Measurements from ENCODE around the gene AAR2.

The AAR2 gene

GRCh38 chr20:36279776-36280175, 43.5 kb downstream of the AAR2 start:
- DNase-seq (ENCODE audit: low spot score): no peak

- DNase-seq (ENCODE audit: low spot score): no peak
Measured at GRCh38 chr20:36281785-36282380, 45.6 kb downstream of the AAR2 start.

DNA sequence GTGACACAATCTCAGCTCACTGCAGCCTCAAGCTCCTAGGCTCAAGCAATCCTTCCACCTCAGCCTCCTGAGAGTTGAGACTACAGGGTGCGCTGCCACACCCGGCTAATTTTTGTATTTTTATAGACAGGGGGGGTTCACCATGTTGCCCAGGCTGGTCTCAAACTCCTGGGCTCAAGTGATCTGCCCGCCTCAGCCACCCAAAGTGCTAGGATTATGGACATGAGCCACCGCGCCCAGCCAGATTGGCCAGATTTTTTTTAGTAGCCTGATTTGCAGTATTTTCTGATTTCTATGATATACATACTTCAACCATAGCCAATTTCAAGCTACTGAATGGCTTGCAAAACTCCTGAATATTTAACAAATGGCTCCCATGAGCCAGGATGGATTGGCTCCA, 48.5 kb downstream of the AAR2 start:
- no peak for DNase-seq (ENCODE audit: low spot score)

GRCh38 chr20:36285746-36286447, 49.6 kb downstream of the AAR2 start:
- no peak for DNase-seq (ENCODE audit: low spot score)

DNA sequence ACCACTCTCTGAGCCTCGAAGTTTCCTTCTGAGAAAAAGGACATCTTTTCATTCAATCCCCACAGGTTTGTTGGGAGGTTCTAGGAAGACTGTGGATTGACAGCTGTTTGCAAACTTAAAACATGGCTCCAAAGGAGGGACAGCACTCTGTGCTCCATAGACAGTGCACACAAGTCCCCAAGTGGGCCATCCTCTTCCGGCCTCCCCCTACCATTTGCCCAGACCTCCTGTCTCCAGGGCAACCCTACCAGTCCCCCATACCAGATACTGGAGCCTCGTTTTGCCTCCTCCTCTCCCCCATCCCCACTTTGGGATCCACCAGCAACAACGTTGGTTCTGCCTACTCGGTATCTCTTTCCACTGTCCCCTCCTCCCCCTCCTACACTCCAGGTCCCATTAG, 61.4 kb downstream of the AAR2 start:
- DNase-seq (ENCODE audit: low spot score): no peak

DNA sequence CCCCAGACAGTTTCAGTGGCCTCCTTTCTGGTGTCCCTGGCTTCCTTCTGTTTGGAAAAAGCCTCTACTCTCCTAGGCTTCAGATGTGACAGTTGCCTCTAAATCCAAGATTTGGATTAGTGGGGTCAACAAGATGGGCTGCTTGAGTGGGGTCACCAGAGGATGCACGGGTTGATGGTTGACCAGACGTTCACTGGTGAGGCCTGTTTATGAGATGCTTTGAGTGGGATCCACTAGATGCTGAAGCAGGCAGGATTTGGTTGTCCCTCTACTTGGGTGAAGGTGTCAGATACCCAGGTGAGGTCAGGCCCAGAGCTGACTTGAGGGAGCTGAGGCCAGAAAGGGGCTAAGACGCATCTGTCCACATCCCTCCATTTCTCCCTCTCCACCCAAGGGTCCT, 61.8 kb downstream of the AAR2 start:
- no peak for DNase-seq (ENCODE audit: low spot score)

DNA sequence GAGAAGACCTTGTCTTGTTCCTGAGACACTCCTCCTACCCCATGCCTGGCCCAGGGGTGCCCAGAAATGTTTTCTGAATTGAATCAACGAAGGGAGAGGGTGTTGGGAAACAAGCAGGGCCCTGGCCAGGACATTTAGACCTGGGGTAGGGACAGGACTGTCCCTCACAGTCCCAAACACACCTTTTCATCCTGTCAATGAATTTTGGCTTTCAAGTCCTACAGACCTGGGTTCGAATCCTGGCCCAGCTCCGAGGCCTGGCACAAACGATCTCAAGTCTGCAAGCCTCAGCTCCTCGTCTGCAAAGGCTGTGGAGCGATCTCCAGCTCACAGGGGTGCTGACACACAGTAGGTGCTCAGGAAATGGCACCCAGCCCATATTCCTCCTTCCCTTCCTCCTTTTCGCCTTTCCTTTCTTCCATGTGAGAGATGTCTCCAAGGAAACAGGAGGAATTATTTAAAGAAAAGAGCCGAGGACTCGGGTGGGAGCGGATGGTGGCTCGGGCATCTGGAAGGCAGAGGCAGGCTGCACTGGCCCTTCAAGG, 62.6 kb downstream of the AAR2 start:
- DNase-seq (ENCODE audit: low spot score): no peak

- DNase-seq (ENCODE audit: low spot score): no peak
Measured at GRCh38 chr20:36299459-36299858, 63.2 kb downstream of the AAR2 start.

- DNase-seq (ENCODE audit: low spot score): no peak
Measured at GRCh38 chr20:36301359-36302119, 65.3 kb downstream of the AAR2 start.

DNA sequence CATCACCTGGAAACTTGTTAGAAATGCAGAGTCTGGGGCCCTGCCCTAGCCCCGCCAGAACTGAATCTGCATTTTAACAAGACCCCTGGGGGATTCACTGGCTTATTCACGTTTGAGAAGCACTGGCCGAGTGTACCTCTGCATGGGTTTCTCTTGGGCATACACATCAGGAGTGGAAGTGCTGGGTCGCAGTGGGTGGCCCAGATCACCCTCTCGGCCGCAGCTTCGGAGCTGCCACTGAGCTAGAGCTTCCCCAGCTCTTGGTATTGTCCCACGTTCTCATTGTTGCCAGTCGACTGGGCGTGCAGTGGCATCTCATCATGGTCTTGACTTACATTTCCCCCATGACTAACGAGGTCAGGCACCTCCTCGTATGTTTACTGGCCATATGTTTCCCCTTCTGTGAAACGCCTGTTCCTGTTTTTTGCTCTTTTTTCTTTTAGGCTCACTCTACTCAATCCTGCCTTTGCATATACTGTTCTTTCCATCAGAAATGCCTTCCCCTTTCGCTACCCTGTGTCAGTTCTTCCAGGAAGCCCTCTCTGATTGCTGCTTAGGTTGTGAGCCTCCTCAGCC, 66.8 kb downstream of the AAR2 start:
- no peak for DNase-seq (ENCODE audit: low spot score)

DNA sequence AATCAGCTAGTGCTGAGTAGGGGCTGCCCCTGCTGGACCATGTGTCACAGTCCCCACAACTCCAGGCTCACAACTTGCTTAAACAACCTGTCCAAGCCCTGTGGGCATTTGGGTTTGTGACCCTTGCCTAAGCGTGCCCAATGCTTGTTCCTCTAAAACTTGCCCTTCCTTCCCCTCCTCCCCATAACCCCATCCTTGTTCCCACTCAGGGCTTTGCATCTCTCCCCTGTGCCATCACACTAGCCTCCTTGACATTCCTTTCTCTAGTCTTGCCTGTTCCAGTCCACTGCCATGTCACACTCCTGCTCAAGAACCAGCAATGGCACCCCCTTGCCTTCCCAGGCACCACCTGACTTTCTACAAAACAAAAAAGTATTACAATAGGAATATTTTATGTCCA, 67.6 kb downstream of the AAR2 start:
- no peak for DNase-seq (ENCODE audit: low spot score)

DNA sequence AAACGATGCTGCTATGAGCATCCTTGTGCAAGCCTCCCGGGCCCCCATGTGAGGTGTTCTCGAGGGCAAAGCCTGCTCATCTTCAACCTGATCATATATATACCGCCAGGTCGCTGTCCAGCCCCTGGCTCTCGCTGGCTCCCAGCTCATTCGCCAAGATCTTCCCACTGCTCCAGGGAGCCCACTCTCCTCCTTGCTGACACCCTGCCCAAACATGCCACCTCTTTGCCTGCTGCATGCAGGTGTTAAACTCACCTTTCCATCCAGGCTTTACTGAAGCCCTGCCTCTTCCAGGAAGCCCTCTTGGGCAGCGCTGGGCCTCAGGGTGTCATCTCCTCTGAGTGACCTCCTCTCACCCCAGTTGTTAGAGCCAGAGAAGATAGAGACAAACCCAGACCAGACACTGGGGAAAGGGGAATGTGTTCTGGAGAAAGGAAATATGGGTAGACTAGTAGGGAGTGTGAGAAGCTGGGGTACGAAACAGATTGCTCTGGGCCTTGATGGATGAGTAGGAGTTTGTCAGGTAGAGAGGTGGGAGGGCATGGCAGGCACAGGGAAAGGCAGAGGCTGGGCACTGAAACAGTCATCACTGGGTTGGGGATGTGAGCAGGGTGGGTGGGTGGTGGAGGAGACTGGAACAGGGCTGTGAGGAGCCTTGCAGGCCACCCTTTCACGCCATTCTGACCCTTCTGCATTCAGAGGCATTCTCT, 68.7 kb downstream of the AAR2 start:
- DNase-seq (ENCODE audit: low spot score): no peak

DNA sequence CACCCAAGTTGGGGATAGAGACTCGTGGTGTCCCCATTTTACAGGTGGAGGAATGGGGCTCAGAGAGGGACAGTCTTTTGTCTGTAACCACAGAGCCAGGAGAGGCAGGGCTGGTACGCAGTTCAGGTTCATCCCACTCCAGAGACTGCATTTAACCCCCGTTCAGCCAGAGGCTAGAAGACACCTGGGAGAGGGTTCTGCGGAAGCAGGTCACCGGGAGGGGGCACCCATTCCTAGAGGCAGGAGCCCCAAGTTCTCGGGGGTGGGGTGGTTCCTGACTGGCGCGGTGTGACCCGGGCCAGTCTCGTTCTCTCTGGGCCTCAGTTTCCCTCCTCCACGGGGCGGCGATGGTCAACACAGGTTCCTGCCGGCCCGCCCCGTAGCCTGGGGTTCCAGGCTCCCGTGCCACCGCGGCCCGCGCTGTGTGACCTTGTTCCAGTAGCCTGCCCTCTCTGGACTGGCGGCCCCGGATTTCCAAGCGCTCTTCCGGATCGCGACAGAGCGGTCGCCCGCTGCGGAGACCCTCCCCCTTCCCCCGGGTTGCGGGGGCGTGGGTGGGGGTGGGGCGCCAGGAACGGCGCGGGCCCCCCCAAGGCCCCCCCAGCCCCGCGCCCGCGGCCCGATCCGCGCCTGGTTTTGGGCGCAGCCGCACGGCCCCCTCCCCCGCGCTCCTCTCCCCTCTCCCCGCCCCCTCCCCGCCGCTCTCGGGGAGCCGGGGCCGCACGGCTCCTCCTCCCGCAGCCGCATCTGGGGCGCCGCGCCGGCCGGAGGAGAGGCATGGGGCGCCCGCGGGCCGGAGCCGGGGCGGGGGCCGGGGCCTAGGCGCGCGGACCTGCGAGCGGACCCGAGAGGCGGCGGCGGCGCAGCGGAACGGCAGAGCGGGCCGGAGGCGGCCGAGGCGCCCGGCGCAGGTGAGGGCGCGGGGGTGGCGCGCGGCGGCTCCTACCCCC, 69.6 kb downstream of the AAR2 start, which contains the start of gene DLGAP4:
Gene DLGAP4, plus strand, starts transcription at position 738 of the 950 bp plus-strand sequence. CDS start 125,379 bp downstream, outside the sequence.
- DNase-seq (ENCODE audit: low spot score): no peak
